ENCODE measurements around the gene PTPRB.

DNA sequence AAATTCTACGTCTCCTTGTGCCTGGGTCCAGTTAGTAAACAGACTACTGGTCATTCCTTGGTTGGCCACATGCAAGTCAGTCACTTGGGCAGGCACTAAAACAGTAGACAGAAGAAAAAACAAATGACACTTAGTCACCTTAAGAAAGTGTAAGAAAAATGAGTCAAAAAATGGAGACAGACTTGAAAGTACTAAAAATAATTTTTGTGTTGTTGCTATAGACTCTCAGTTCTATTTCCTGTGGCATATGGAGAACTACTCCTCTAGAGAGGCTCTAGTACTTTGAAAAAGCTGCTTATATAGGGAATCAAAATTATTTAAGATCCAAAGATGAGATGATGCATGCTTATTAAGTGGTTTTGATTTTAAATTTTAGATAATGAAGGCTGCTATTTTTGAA lies 56.0 kb downstream of the PTPRB start:
- TF ChIP-seq RAD21 (IDR thresholded peaks at IDR 0.05; ENCODE audit: low read depth) (no peak), EGR1 (IDR thresholded peaks at IDR 0.05) (no peak), CREB1 (IDR thresholded peaks at IDR 0.05; ENCODE audit: low read depth) (no peak)
- TF ChIP-seq, protein P1, sequence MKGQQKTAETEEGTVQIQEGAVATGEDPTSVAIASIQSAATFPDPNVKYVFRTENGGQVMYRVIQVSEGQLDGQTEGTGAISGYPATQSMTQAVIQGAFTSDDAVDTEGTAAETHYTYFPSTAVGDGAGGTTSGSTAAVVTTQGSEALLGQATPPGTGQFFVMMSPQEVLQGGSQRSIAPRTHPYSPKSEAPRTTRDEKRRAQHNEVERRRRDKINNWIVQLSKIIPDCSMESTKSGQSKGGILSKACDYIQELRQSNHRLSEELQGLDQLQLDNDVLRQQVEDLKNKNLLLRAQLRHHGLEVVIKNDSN (IDR thresholded peaks at IDR 0.05) = no peak
